Measurements from ENCODE around the gene ST14.
"Not testable (repeated sequence)": the region's sequence is repeated elsewhere in the genome, so short reads cannot be mapped to it uniquely, and the experiment has no call there.

ST14 gene

GRCh38 chr11:130223291-130223971 is 63.8 kb downstream of the ST14 start:
- H3K4me3 ChIP-seq (ENCODE audit: low read depth in 1 of 2, low read length in 2 of 2), result no peak overlapping the region
- H3K9me3 ChIP-seq (ENCODE audit: control insufficient read depth in 1 of 2, low read length in 2 of 2), result no peaks in the 10 kb centered on the region
- H3K9ac ChIP-seq (ENCODE audit: low read depth in 1 of 2, low read length in 2 of 2), result no peak overlapping the region
- H3K4me1 ChIP-seq (ENCODE audit: control insufficient read depth in 1 of 2, insufficient read depth in 2 of 2, low read length in 2 of 2), result no peaks in the 10 kb centered on the region
- H3K27me3 ChIP-seq (ENCODE audit: control insufficient read depth in 1 of 2, insufficient read depth in 2 of 2, low read length in 2 of 2), result no peaks in the 10 kb centered on the region
- no peak overlapping the region for H3K27ac ChIP-seq (ENCODE audit: low read depth, low read length)
- no peaks in the 10 kb centered on the region for H3K36me3 ChIP-seq (ENCODE audit: control insufficient read depth in 1 of 2, insufficient read depth in 2 of 2, low read length in 2 of 2)

GRCh38 chr11:130227373-130227772 is 67.8 kb downstream of the ST14 start:
- H3K9ac ChIP-seq (ENCODE audit: low read depth in 1 of 2, low read length in 2 of 2), result no peak overlapping the region
- H3K4me1 ChIP-seq (ENCODE audit: control insufficient read depth in 1 of 2, insufficient read depth in 2 of 2, low read length in 2 of 2), result no peaks in the 10 kb centered on the region
- no peaks in the 10 kb centered on the region for H3K9me3 ChIP-seq (ENCODE audit: control insufficient read depth in 1 of 2, low read length in 2 of 2)
- no peak overlapping the region for H3K4me3 ChIP-seq (ENCODE audit: low read depth in 1 of 2, low read length in 2 of 2)
- no peaks in the 10 kb centered on the region for H3K27me3 ChIP-seq (ENCODE audit: control insufficient read depth in 1 of 2, insufficient read depth in 2 of 2, low read length in 2 of 2)
- H3K27ac ChIP-seq (ENCODE audit: low read depth, low read length), result no peak overlapping the region
- H3K36me3 ChIP-seq (ENCODE audit: control insufficient read depth in 1 of 2, insufficient read depth in 2 of 2, low read length in 2 of 2), result no peaks in the 10 kb centered on the region

- H3K27me3 ChIP-seq (ENCODE audit: control insufficient read depth in 1 of 2, insufficient read depth in 2 of 2, low read length in 2 of 2); H3K27ac ChIP-seq (ENCODE audit: low read depth, low read length); H3K9ac ChIP-seq (ENCODE audit: low read depth in 1 of 2, low read length in 2 of 2); H3K9me3 ChIP-seq (ENCODE audit: control insufficient read depth in 1 of 2, low read length in 2 of 2); H3K4me1 ChIP-seq (ENCODE audit: control insufficient read depth in 1 of 2, insufficient read depth in 2 of 2, low read length in 2 of 2); H3K4me3 ChIP-seq (ENCODE audit: low read depth in 1 of 2, low read length in 2 of 2): not testable (repeated sequence)
- H3K36me3 ChIP-seq (ENCODE audit: control insufficient read depth in 1 of 2, insufficient read depth in 2 of 2, low read length in 2 of 2), result peaks cover 4 to 25% of the 10 kb centered on the region in 2 donors
Observed at GRCh38 chr11:130233486-130233885, 73.9 kb downstream of the ST14 start.

GRCh38 chr11:130233888-130234287 is 74.3 kb downstream of the ST14 start:
- not testable (repeated sequence) for H3K9me3 ChIP-seq (ENCODE audit: control insufficient read depth in 1 of 2, low read length in 2 of 2); H3K27ac ChIP-seq (ENCODE audit: low read depth, low read length); H3K4me1 ChIP-seq (ENCODE audit: control insufficient read depth in 1 of 2, insufficient read depth in 2 of 2, low read length in 2 of 2); H3K9ac ChIP-seq (ENCODE audit: low read depth in 1 of 2, low read length in 2 of 2); H3K27me3 ChIP-seq (ENCODE audit: control insufficient read depth in 1 of 2, insufficient read depth in 2 of 2, low read length in 2 of 2); H3K4me3 ChIP-seq (ENCODE audit: low read depth in 1 of 2, low read length in 2 of 2)
- H3K36me3 ChIP-seq (ENCODE audit: control insufficient read depth in 1 of 2, insufficient read depth in 2 of 2, low read length in 2 of 2), result peaks cover 4 to 28% of the 10 kb centered on the region in 2 donors

GRCh38 chr11:130234315-130234714 is 74.7 kb downstream of the ST14 start:
- Histone ChIP-seq H3K27ac (ENCODE audit: low read depth, low read length) (no peak overlapping the region), H3K9ac (ENCODE audit: low read depth in 1 of 2, low read length in 2 of 2) (no peak overlapping the region), H3K36me3 (ENCODE audit: control insufficient read depth in 1 of 2, insufficient read depth in 2 of 2, low read length in 2 of 2) (peaks cover 4 to 32% of the 10 kb centered on the region in 2 donors)

GRCh38 chr11:130237282-130238006 is 77.9 kb downstream of the ST14 start:
- peaks cover 4 to 33% of the 10 kb centered on the region in 2 donors for H3K36me3 ChIP-seq (ENCODE audit: control insufficient read depth in 1 of 2, insufficient read depth in 2 of 2, low read length in 2 of 2)

More at GRCh38 chr11:130234315-130234714, 74.7 kb downstream of the ST14 start:
- no peak overlapping the region for H3K4me3 ChIP-seq (ENCODE audit: low read depth in 1 of 2, low read length in 2 of 2)
- H3K4me1 ChIP-seq (ENCODE audit: control insufficient read depth in 1 of 2, insufficient read depth in 2 of 2, low read length in 2 of 2), result no peaks in the 10 kb centered on the region
- H3K27me3 ChIP-seq (ENCODE audit: control insufficient read depth in 1 of 2, insufficient read depth in 2 of 2, low read length in 2 of 2), result no peaks in the 10 kb centered on the region
- no peaks in the 10 kb centered on the region for H3K9me3 ChIP-seq (ENCODE audit: control insufficient read depth in 1 of 2, low read length in 2 of 2)

GRCh38 chr11:130241713-130242112 is 82.1 kb downstream of the ST14 start:
- Histone ChIP-seq H3K9ac (ENCODE audit: low read depth in 1 of 2, low read length in 2 of 2) (no peak overlapping the region), H3K36me3 (ENCODE audit: control insufficient read depth in 1 of 2, insufficient read depth in 2 of 2, low read length in 2 of 2) (peaks cover under 1 to 23% of the 10 kb centered on the region in 2 donors), H3K9me3 (ENCODE audit: control insufficient read depth in 1 of 2, low read length in 2 of 2) (no peaks in the 10 kb centered on the region), H3K27ac (ENCODE audit: low read depth, low read length) (no peak overlapping the region), H3K4me3 (ENCODE audit: low read depth in 1 of 2, low read length in 2 of 2) (no peak overlapping the region), H3K4me1 (ENCODE audit: control insufficient read depth in 1 of 2, insufficient read depth in 2 of 2, low read length in 2 of 2) (peaks cover 3 to 10% of the 10 kb centered on the region in 2 donors), H3K27me3 (ENCODE audit: control insufficient read depth in 1 of 2, insufficient read depth in 2 of 2, low read length in 2 of 2) (no peaks in the 10 kb centered on the region)

More at GRCh38 chr11:130237282-130238006, 77.9 kb downstream of the ST14 start:
- Histone ChIP-seq H3K9me3 (ENCODE audit: control insufficient read depth in 1 of 2, low read length in 2 of 2) (no peaks in the 10 kb centered on the region), H3K27ac (ENCODE audit: low read depth, low read length) (no peak overlapping the region), H3K9ac (ENCODE audit: low read depth in 1 of 2, low read length in 2 of 2) (no peak overlapping the region), H3K4me1 (ENCODE audit: control insufficient read depth in 1 of 2, insufficient read depth in 2 of 2, low read length in 2 of 2) (no peaks in the 10 kb centered on the region), H3K27me3 (ENCODE audit: control insufficient read depth in 1 of 2, insufficient read depth in 2 of 2, low read length in 2 of 2) (no peaks in the 10 kb centered on the region), H3K4me3 (ENCODE audit: low read depth in 1 of 2, low read length in 2 of 2) (no peak overlapping the region)

- Histone ChIP-seq H3K27me3 (ENCODE audit: control insufficient read depth in 1 of 2, insufficient read depth in 2 of 2, low read length in 2 of 2) (no peaks in the 10 kb centered on the region), H3K27ac (ENCODE audit: low read depth, low read length) (no peak overlapping the region), H3K4me1 (ENCODE audit: control insufficient read depth in 1 of 2, insufficient read depth in 2 of 2, low read length in 2 of 2) (peaks cover 3 to 10% of the 10 kb centered on the region in 2 donors), H3K9ac (ENCODE audit: low read depth in 1 of 2, low read length in 2 of 2) (no peak overlapping the region), H3K36me3 (ENCODE audit: control insufficient read depth in 1 of 2, insufficient read depth in 2 of 2, low read length in 2 of 2) (peaks cover 0 to 5% of the 10 kb centered on the region in 2 donors), H3K4me3 (ENCODE audit: low read depth in 1 of 2, low read length in 2 of 2) (peak overlapping the region in 1 of 2 donors; percentile 11), H3K9me3 (ENCODE audit: control insufficient read depth in 1 of 2, low read length in 2 of 2) (no peaks in the 10 kb centered on the region)
Observed at GRCh38 chr11:130243816-130244215, 84.2 kb downstream of the ST14 start.

GRCh38 chr11:130244848-130245247 is 85.3 kb downstream of the ST14 start:
- no peaks in the 10 kb centered on the region for H3K27me3 ChIP-seq (ENCODE audit: control insufficient read depth in 1 of 2, insufficient read depth in 2 of 2, low read length in 2 of 2)
- no peaks in the 10 kb centered on the region for H3K9me3 ChIP-seq (ENCODE audit: control insufficient read depth in 1 of 2, low read length in 2 of 2)
- no peak overlapping the region for H3K9ac ChIP-seq (ENCODE audit: low read depth in 1 of 2, low read length in 2 of 2)
- peaks cover 3 to 10% of the 10 kb centered on the region in 2 donors for H3K4me1 ChIP-seq (ENCODE audit: control insufficient read depth in 1 of 2, insufficient read depth in 2 of 2, low read length in 2 of 2)
- no peaks in the 10 kb centered on the region for H3K36me3 ChIP-seq (ENCODE audit: control insufficient read depth in 1 of 2, insufficient read depth in 2 of 2, low read length in 2 of 2)
- H3K4me3 ChIP-seq (ENCODE audit: low read depth in 1 of 2, low read length in 2 of 2), result no peak overlapping the region
- H3K27ac ChIP-seq (ENCODE audit: low read depth, low read length), result no peak overlapping the region

- H3K27ac ChIP-seq (ENCODE audit: low read depth, low read length); H3K27me3 ChIP-seq (ENCODE audit: control insufficient read depth in 1 of 2, insufficient read depth in 2 of 2, low read length in 2 of 2); H3K36me3 ChIP-seq (ENCODE audit: control insufficient read depth in 1 of 2, insufficient read depth in 2 of 2, low read length in 2 of 2); H3K4me3 ChIP-seq (ENCODE audit: low read depth in 1 of 2, low read length in 2 of 2); H3K9me3 ChIP-seq (ENCODE audit: control insufficient read depth in 1 of 2, low read length in 2 of 2); H3K9ac ChIP-seq (ENCODE audit: low read depth in 1 of 2, low read length in 2 of 2): not testable (repeated sequence)
- peaks cover 3 to 10% of the 10 kb centered on the region in 2 donors for H3K4me1 ChIP-seq (ENCODE audit: control insufficient read depth in 1 of 2, insufficient read depth in 2 of 2, low read length in 2 of 2)
Observed at GRCh38 chr11:130245375-130245774, 85.8 kb downstream of the ST14 start.

Data from duodenal mucosa (tissue), 2 donors.